GM21360 (cell line): ENCODE data around the gene SEMA3E.
"Not testable (repeated sequence)": the region's sequence is repeated elsewhere in the genome, so short reads cannot be mapped to it uniquely, and the experiment has no call there.

Experiments
- ATAC-seq: cut with Tn5 transposase; IDR thresholded peaks from one replicate; pipeline ENCODE4 v1.9.1; 2021; ENCODE audit warnings: mild to moderate bottlenecking, moderate library complexity; ENCODE audit not compliant: unreplicated experiment

The SEMA3E gene

DNA sequence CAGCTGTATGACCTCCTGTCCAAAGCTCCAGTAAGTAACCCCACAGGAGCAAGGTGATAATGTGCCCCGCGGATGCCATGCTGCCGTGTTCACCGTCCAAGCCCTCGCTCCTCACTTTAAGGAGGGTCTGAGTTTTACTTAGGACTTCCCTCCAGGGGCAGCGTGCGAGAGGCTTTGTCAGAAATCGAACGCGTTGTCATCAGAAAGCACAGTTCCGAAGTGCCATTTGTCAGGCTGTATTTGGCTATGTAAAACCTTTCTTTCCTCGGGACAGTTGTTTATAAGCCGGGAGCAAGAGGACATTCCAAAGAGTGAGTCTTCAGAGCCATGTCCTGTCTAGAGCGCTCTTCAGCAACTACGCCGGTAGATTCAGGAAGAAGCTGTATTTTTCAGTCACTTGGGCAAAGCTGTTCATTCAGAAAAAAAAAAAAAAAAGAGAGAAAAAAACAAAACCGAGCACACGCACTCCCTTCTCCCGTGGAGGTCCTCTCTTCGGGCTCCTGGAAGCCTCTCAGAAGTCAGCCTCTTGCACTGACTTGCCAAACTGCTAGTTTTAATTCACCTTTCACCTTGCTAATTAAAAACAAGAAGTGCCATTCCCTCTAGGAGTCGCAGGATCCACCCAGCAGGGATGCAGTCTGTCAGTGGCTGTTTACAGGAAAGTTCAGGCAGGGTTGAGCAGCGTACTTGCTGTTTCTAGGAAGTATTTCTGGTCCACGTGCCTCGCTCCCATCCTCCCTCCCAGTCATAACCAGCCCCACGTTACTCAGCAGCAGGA is at the start of gene SEMA3E:
Gene SEMA3E, minus strand, starts transcription at position 676 of the 778 bp plus-strand sequence.
- no peak for ATAC-seq

DNA sequence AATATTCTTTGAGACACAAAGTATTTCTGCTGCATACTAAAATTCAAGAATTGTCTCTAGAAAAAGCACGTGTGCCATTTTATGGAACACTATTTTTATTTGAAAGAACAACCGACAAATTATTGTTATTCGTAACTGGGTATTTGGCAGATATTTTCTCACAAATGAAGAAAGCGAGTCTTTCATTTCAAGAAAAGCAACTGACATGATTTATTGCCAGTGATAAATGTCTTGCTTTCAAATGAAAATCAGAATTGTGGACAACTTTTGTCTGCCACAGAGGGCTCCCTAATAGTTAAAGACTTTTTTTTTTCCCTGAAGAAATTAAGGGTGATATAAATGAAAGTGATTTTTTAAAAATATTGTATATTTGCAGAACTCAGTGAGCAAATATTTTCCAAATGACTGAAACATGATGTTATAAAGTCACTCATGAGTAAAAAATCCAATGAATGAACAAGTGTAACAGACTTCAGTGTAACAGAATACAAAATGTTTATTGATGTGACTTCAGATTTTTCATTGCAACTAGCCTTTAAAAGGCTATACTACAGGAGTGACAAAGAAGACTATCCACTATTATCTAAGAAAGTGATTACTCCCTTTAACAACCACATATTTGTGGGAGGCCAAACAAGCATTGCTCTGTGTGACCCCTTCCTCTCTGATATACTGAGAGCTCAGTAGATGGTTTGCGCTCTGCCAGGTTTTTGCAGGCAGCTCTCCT is 49.0 kb upstream of the SEMA3E start:
- no peak for ATAC-seq

DNA sequence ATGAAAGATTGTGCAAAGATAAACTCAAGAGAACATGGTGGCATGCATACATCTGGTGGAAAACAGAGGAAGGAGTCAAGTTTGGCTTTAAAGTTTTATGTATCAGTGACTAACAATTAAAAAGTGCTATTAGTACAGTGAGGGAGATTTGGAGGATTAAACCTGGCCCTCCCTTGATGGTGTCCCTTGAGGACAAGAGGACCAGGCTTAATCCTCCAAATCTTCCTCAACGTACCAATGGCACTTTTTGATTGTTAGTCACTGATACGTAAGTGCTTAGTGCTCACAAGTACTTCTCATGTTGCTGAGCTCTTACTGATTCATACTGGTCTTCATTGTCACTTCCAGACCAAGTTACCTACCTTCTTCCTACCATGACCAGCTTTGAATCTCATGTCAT is 47.2 kb upstream of the SEMA3E start:
- no peak for ATAC-seq

DNA sequence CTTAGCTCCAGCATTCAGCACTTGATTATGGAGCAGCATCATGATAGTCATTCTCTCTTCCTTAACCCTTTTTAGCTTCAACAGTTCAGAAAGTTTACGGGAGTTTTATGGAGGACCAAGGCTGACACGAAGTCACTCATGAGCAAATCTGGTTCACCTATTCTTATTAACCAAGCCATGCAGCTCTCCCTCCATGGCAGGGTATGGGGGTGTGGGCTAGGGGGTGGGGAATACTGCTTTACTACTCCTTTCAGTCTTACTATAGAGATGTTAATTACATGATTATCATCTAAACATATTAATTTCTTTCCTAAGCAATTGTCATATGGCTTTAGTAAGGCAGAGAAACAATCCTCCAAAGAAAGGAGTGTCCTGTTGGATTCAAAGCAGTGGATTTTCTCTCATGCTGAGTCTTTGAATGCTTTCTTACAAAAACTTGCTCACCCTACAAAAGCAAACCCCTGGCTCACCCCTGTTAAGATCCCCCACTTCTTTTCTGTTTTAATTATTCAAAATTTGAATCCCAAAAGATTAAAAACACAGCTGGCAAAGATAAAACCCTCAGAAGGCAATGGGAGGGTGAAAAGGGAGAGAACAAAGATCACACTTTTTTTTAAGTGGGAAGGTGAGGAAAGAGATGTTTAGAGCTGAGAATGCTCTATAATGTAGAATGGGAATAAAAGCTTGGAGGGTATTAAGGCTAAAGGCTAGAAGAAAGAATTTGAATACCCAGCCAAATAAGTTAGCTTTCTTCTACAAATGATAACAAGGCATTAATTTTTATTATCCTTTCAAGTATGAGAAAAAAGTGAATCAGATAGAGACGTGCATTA is 46.4 kb upstream of the SEMA3E start:
- no peak for ATAC-seq

DNA sequence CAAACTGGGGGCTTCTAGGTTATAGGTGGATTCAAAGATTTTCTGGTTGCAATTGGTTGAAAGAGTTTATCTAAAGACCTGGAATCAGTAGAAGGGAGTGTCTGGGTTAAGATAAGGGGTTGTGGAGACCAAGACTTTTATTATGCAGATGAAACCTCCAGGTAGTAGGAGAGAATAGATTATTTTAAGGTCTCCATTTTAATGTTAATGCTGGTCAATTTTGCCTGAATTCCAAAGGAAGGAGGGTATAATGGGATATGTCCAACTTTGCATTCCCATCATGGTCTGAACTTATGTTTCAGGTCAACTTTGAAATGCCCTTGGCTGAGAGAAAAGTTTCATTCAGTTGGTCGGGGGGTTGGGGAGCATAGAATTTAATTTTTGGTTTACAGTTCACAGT is 44.3 kb upstream of the SEMA3E start:
- no peak for ATAC-seq

DNA sequence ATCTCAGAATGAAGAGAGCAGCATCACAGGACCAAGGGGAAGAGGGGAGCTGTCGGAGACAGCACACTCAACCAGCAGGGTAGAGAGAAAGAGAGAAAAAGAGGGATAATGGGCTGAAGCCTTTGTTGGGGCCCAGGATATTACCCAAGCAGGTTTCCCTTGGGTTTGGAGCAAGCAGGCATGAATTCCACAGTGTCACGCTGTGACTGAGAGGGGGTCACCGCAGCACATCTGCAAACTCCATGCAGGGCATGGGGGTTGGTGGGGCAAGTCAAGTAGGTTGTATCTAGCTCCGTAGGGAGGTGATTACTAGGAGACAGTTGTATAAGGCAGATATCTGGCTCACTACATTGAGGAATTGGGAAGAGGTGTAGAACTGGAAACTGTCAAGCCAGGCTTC is 42.2 kb upstream of the SEMA3E start:
- ATAC-seq, result no peak

DNA sequence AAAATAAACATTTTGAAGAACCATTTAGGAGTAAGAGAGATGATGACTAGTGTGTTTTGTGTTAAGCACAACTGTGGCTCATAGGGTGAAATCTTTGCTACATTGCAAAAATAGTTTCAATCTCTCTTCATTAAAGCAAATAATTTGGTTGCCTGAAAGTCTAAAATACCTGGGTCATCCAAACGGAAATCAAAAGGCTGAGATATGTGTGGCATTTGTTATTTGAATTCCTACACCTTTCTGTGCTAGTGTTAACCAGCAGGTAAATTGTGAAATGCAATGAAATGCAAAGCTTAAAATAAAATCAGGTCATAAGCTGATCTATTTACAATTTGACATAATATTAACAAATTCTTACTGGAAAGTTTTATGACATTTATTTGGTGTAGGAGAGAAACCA is 40.9 kb upstream of the SEMA3E start:
- ATAC-seq, result no peak

DNA sequence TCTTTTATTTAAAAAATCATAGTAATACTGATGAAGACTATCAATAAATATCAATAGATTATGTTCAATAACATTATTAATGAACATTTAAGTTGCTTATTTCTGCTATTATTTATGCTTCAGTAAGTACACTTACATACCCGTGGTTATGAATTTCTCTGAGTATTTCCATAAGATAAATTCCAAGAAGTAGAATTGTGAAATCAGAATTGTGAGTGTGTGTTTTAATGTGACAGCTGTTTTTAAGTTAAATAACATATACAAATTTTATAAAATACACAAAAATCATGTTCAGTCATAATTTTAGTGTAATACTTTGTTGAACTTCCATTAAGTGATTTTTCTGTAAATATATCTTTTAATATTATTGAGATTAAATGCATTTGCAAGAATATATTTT is 37.5 kb upstream of the SEMA3E start:
- no peak for ATAC-seq

DNA sequence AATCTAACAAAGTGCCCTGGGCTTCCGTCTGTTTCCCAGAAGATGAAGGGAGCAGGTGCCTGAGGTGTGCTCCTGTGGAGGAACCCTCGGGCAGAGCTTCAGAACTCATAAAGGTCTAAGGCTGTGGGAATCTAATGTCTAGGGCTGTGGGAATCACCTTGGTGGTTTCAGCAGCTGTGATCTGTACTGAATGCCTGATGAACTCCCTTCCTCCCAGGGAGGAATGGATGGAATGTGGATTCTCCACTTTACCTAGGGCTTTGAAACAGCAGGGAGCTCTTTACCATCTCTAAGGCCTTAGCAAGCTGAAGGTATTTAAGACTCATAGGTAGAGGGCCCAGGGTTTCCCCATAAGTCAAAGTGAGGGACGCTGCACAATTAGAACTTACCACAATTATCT is 36.0 kb upstream of the SEMA3E start:
- no peak for ATAC-seq

DNA sequence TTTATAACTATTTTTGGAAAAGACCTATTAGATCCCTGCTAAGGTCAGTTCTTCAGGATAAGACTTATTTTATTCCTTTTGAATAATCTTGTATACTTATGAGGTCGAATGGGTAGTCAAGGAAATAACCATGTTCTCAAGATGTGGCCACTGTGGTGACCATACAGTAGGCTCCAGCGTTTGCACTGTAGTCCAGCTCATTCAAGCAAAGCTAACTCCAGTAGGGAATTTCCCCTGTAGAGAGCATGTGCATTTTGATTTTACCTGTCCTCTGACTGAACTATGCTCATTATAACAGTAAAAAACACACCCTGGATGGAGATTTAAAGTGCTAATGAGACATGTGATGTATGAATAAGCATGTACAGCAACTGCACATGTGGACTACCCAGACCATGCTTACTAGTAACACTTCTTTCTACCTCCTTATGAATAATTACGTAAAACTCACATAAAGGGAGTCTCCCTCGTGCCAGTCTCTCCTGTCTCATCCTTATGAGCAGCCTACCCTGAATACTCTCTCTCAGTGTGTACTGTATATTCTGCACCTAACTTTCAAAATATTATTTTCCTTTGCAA is 32.4 kb upstream of the SEMA3E start:
- ATAC-seq, result no peak

DNA sequence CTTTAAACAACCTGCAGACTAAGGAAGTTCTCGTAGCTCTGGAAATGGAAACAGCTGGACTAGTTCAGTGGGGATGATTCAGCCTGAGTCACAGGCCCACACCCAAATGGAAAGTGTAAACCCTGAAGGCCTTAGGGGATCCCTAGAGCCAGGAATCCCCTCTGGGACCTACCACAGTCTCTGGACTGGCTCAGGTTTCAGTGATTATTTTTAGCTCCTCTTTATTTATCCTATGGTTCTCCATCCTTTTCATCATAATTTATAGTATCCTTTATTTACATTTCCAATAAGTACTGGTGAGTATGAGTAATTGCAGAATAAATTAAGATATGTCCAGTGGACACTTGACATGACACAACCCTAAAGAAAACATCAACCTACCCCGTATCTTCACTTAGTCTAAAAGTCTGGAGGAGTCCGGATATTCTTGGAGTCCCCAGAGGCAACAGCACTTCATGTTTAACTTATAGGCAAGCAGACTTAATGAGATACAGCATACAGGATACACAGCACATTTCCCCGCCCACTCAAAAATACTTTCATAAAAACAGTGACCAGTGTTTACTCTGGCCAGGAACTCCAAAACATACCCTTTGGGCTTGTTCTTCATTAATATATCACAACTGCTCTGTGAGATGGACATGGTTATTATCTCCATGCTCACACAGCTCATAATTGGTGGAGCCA is 28.4 kb upstream of the SEMA3E start:
- ATAC-seq, result no peak

DNA sequence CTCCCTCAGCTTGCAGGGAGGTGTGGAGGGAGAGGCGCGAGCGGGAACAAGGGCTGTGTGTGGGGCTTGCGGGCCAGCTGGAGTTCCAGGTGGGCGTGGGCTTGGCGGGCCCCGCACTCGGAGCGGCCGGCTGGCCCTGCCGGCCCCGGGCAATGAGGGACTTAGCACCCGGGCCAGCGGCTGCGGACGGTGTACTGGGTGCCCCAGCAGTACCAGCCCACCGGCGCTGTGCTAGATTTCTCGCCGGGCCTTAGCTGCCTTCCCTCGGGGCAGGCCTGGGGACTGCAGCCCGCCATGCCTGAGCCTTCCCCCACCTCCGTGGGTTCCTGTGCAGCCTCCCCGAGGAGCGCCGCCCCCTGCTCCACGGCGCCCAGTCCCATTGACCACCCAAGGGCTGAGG is 24.4 kb upstream of the SEMA3E start:
- not testable (repeated sequence) for ATAC-seq

DNA sequence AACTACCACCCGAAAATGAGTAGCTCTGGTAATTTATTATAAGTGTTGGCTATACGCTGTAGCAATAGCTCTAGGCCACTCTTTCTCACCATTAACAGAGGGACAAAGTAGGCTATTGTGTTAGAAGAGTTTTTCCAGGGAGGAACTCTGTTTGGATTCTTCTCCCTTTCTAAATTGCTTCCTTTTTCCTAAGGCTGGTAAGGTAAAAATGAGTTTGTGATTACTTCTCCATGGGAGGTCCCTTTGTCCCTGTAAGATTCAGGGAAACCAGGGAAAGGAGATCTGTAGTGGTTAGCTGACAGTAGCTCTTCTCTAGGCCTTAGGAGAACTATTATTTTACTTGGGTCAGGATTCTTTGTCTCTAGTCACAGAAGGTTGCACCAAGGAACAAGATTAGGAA is 23.2 kb upstream of the SEMA3E start:
- ATAC-seq, result no peak

DNA sequence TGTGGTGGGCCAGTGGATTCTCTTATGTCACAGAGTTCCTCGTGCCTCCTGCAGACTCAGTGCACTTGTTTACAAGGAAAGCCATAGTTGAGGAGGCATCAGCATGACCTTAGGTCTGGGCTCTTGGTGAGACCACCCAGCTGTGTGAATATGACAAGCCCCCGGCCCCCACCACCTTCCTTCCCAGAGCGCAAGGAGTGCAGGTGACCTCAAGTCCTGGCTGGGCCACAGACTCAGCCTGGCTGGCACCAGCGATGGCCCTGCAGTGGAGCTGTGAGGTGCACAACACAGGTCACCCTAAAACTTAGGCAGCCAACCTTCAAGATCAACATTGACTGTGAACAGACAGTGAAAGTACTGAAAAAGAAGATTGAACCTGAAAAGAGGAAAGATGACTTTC is 14.2 kb upstream of the SEMA3E start:
- no peak for ATAC-seq

DNA sequence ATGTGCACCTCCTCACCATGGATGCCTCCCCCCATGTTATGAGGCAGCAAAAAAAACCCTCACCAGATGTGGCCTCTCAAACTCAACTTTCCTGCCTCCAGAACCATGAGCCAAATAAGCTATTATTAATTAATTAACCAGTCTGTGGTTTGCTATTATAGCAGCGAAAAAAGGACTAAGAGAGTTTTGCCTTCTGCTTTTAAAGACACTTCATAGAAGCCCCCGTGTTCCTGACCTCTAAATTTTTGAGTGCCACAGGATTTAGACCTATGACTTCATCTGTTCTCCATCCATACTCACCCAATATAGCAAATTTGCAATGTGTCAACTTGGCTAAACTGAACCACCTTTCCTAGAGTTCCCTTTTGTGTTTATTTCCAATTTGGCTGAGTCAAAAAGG is 9.2 kb upstream of the SEMA3E start:
- ATAC-seq, result no peak

DNA sequence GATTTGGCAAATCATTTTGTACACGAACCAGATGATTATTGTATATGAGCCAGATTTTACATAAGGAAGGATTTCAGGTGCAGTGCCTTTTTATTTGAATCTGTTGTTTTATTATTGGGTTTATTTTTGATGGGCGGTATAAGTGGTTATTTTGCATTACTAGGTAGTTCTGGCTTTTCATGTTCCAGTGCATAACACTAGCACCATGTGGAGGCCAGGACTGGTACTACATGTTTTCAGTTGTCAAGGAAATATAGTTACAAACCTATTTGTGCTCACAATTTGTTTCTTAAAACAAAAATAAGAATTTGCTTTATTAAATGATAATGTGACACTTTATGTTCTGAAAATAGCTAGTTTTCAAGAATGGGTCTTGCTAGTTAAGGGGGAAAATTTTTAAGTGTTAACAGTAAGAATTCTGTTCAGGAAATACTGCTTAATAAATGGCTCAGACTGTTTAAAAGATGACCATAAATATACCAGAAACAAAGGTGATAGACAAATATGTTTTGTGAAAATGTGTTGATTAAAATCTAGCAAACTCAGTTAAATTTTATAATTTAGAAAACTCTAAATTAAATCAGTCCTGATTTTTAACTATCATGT is 7.1 kb upstream of the SEMA3E start:
- peak; percentile 81 for ATAC-seq

DNA sequence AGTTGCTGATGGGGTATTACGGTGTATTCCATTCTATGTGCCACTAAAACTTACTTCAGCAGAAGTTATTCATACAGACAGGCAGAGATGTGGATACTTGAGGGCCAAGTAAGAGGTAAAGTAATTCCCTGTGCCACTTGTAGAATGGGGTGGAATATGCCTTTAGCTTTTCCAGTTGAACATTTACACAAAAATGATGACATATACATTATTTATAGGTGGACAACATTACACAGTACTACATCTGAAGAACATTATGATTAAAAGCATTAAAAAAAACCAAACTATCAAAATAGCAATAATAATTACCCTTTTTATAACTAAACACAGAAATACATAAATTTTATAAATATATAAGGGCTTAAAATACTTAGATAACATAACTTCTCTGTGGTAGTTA is 3.5 kb upstream of the SEMA3E start:
- ATAC-seq, result no peak

DNA sequence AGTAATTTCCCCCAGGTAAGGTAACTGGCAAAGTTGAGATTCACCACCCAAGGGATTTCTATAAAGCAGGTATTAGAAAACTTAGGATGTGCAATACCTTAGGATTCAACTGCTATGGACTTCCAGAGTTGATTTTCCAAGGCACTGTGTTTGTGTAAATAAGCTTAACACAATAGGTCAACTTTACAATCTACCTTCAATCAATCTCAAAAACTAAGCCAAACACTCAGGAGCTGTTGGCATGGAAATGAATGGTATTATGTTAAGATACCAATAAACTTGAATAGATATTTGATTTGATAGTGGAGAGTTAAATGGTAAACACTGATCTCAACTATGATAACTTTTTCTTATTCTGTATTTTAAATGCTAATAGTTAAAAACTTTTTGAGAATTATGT is 762 bp upstream of the SEMA3E start:
- ATAC-seq, result no peak

DNA sequence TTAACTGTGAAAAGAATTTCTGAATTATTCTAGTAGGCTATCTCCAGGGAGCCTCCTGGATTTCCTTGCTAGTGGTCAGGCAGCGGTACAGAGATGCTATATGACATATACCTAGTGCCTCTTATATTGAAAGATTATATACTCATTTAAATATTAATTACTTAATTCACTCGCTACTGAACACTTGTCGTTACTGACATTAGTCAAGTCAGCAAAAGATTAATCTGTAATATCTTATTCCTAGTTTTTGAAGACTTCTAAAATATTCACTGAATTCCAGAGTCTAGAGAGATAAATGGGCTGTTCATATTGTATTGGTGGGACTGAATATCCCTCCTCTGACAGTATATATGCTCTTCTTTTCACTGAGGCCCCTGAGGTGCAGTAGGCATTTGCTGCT is 2.9 kb downstream of the SEMA3E start:
- ATAC-seq, result no peak

DNA sequence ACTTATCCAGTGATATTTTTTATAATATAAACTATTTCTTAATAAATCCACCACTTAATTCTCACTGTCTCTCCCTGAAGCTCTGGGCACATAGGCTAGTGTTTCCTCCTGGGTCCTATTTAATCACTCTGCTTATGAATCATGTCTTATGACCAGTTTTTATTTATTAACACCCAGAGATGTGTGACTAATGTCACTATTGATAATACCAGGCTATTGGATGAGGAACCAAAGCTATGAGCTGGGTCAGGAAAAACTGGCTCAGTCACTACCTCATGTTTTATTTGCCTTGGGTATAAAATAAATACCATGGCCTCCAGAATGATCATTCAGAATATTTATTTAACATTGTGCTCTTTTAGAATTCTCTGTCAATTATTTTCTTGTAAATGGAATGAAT is 5.2 kb downstream of the SEMA3E start:
- ATAC-seq, result no peak
